Adipocyte (in vitro differentiated cells): Measurements from ENCODE around the gene RBM15B.

Experiments used
- DNase-seq: peaks from one replicate; pipeline ENCODE4 v3.0.0-alpha.2; 2015; ENCODE audit warnings: low read depth
- H3K27me3 ChIP-seq: replicated peaks from 2 replicates; pipeline ENCODE4 v1.7.0; 2013; ENCODE audit warnings: mild to moderate bottlenecking, low read length, moderate library complexity; ENCODE audit not compliant: control insufficient read depth, insufficient read depth
- H3K36me3 ChIP-seq: 2 replicates; pipeline ENCODE4 v1.7.0; 2013; ENCODE audit warnings: low read length, mild to moderate bottlenecking, moderate library complexity; ENCODE audit not compliant: control insufficient read depth, insufficient read depth, severe bottlenecking
- H3K4me1 ChIP-seq: 2 replicates; pipeline ENCODE4 v1.7.0; 2013; ENCODE audit warnings: mild to moderate bottlenecking, low read length, moderate library complexity; ENCODE audit not compliant: control insufficient read depth, insufficient read depth
- H3K4me3 ChIP-seq: 2 replicates; pipeline ENCODE4 v1.7.0; 2013; ENCODE audit warnings: mild to moderate bottlenecking, low read length, moderate library complexity
- H3K9ac ChIP-seq: 2 replicates; pipeline ENCODE4 v1.7.0; 2013; ENCODE audit warnings: mild to moderate bottlenecking, low read length, moderate library complexity
- H3K9me3 ChIP-seq: 2 replicates; pipeline ENCODE4 v1.7.0; 2013; ENCODE audit warnings: mild to moderate bottlenecking, low read length, moderate library complexity; ENCODE audit not compliant: control insufficient read depth

RBM15B gene

DNA sequence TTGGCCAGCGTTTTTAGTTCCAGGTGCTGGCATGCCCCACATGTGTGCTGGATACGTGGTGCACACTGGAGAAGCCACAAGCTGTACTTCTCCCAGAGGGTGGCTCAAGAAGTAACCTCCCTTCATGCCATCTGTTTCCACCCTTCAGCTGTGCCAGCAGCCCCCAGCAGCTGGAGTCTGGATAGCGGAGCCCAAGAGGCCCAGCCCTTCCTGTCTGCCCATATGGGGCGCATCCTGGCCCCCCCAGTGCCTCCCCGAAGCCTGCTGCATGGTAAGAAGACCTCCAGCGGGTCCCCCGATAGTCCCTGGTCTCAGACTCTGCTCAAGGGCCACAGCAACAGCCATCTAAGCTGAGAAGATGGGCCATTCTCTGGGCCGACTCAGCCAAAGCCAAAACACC is 11.8 kb upstream of the RBM15B start:
- H3K4me3 ChIP-seq = no peak overlapping the region
- DNase-seq = no peak
- no peaks in the 10 kb centered on the region for H3K27me3 ChIP-seq
- H3K9me3 ChIP-seq = no peaks in the 10 kb centered on the region
- H3K36me3 ChIP-seq = no peaks in the 10 kb centered on the region
- peaks cover 10% of the 10 kb centered on the region for H3K4me1 ChIP-seq
- no peak overlapping the region for H3K9ac ChIP-seq

GRCh38 chr3:51379746-51380455 is 11.2 kb upstream of the RBM15B start:
- no peaks in the 10 kb centered on the region for H3K27me3 ChIP-seq
- H3K4me1 ChIP-seq = peaks cover 10% of the 10 kb centered on the region
- H3K9me3 ChIP-seq = no peaks in the 10 kb centered on the region
- no peak for DNase-seq
- no peak overlapping the region for H3K4me3 ChIP-seq
- no peak overlapping the region for H3K9ac ChIP-seq
- no peaks in the 10 kb centered on the region for H3K36me3 ChIP-seq

DNA sequence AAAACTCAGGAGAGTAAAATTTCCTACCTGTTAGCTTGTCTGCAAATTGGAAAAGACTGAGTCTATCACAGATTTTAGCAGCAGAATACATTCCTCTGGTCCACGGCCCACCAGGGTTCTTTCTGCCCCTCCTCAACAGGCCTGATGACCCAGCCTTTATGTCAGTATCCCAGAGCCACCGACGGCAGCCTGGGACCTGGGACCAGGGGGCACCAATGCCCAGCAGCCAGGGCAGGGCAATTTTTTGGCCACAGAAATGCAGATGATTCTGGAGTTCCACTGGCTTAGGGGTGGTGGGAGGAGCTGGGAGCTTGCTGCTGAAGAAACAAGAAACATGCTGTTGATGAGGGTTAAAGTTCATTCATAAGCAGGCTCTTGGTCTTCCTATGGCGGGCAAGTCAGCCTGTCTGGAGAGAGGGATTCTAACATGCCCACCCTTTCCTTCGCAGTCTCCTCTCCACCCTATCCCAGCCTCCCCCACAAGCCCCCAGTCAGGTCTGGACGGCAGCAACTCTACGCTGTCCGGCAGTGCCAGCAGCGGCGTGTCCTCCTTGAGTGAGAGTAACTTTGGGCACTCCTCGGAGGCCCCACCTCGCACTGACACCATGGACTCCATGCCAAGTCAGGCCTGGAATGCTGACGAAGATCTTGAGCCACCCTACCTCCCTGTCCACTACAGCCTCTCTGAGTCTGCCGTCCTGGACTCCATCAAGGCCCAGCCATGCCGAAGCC is 10.3 kb upstream of the RBM15B start:
- no peak overlapping the region for H3K4me3 ChIP-seq
- no peak overlapping the region for H3K9ac ChIP-seq
- no peaks in the 10 kb centered on the region for H3K27me3 ChIP-seq
- no peak for DNase-seq
- H3K4me1 ChIP-seq = peaks cover 12% of the 10 kb centered on the region
- no peaks in the 10 kb centered on the region for H3K9me3 ChIP-seq
- H3K36me3 ChIP-seq = no peaks in the 10 kb centered on the region

DNA sequence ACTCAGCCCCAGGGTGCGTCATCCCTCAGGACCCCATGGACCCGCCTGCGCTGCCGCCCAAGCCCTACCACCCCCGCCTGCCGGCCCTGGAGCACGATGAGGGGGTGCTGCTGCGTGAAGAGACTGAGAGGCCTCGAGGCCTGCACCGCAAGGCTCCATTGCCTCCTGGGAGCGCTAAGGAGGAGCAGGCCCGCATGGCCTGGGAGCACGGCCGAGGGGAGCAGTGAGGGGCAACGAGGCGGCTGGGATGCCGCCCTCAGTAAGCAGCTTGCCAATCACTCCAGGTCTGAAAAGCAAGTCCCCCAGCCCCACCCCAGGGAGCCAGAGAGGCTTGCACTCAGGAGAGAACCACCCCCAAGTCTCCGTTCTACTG is 9.8 kb upstream of the RBM15B start:
- Histone ChIP-seq H3K4me1 (peaks cover 17% of the 10 kb centered on the region), H3K9ac (no peak overlapping the region), H3K27me3 (no peaks in the 10 kb centered on the region), H3K36me3 (no peaks in the 10 kb centered on the region), H3K4me3 (no peak overlapping the region), H3K9me3 (no peaks in the 10 kb centered on the region)
- DNase-seq = no peak

- Histone ChIP-seq H3K4me3 (no peak overlapping the region), H3K4me1 (peaks cover 26% of the 10 kb centered on the region), H3K9ac (no peak overlapping the region), H3K27me3 (no peaks in the 10 kb centered on the region), H3K36me3 (no peaks in the 10 kb centered on the region), H3K9me3 (no peaks in the 10 kb centered on the region)
- no peak for DNase-seq
Measured at GRCh38 chr3:51382076-51382745, 8.9 kb upstream of the RBM15B start.

- no peak for DNase-seq
- H3K4me3 ChIP-seq = no peak overlapping the region
- H3K9ac ChIP-seq = no peak overlapping the region
- H3K4me1 ChIP-seq = peaks cover 34% of the 10 kb centered on the region
- no peaks in the 10 kb centered on the region for H3K9me3 ChIP-seq
- H3K36me3 ChIP-seq = peaks cover 6% of the 10 kb centered on the region
- H3K27me3 ChIP-seq = no peaks in the 10 kb centered on the region
Measured at GRCh38 chr3:51382947-51383578, 8.0 kb upstream of the RBM15B start.

GRCh38 chr3:51384055-51384725 is 6.9 kb upstream of the RBM15B start:
- no peaks in the 10 kb centered on the region for H3K27me3 ChIP-seq
- H3K4me3 ChIP-seq = peak overlapping the region; percentile 99
- peak; percentile 70 for DNase-seq
- peaks cover 17% of the 10 kb centered on the region for H3K36me3 ChIP-seq
- peak overlapping the region; percentile 100 for H3K9ac ChIP-seq
- H3K4me1 ChIP-seq = peaks cover 37% of the 10 kb centered on the region
- H3K9me3 ChIP-seq = no peaks in the 10 kb centered on the region

- peaks cover 37% of the 10 kb centered on the region for H3K4me1 ChIP-seq
- DNase-seq = peak; percentile 99
- H3K36me3 ChIP-seq = peaks cover 23% of the 10 kb centered on the region
Measured at GRCh38 chr3:51384726-51385473, 6.2 kb upstream of the RBM15B start, which contains the start of gene MANF. Gene MANF, plus strand, starts transcription at chr3:51385291. Its CDS starts 52 bp downstream, at chr3:51385343.

GRCh38 chr3:51385621-51386091 is 5.4 kb upstream of the RBM15B start:
- Histone ChIP-seq H3K4me3 (peak overlapping the region; percentile 99), H3K27me3 (no peaks in the 10 kb centered on the region), H3K36me3 (peaks cover 25% of the 10 kb centered on the region), H3K9me3 (no peaks in the 10 kb centered on the region), H3K4me1 (peaks cover 42% of the 10 kb centered on the region), H3K9ac (peak overlapping the region; percentile 100)
- DNase-seq = no peak

More at GRCh38 chr3:51384726-51385473, 6.2 kb upstream of the RBM15B start, which contains the start of gene MANF:
- H3K27me3 ChIP-seq = no peaks in the 10 kb centered on the region
- H3K9me3 ChIP-seq = no peaks in the 10 kb centered on the region
- peak within 1 kb of the TSS; percentile 100 for H3K9ac ChIP-seq
- peak within 1 kb of the TSS; percentile 99 for H3K4me3 ChIP-seq

DNA sequence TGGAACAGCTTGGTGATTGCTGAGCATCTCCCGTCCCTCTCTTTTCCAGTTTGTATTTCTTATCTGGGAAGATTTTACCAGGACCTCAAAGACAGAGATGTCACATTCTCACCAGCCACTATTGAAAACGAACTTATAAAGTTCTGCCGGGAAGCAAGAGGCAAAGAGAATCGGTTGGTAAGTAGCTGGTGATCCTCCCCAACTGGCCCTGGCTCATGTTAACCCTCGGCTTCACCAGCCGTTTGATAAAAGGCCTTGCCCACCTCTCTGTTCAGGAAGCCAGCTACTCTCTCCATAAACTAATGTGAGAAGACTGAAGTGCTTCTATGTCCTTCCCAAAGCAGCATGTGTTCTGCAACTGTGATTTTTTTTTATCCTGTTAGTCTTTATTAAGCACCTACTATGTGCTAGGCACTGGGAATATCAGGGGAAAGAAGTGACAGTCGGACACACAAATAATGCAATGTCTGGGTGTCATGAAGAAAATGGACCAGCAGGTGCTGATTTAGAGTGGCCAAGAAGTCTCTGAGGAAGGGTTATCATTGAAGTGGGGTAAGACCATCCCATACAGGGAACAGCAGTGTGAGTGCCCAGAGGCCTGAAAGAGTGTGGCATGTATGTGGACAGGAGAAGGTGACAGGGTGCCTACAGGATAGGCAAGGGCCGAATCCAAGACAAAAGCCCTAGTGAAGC is 4.8 kb upstream of the RBM15B start:
- Histone ChIP-seq H3K4me3 (peak overlapping the region; percentile 99), H3K27me3 (no peaks in the 10 kb centered on the region), H3K9ac (peak overlapping the region; percentile 100), H3K9me3 (no peaks in the 10 kb centered on the region), H3K4me1 (peaks cover 41% of the 10 kb centered on the region), H3K36me3 (peaks cover 25% of the 10 kb centered on the region)
- DNase-seq = peak; percentile 19
